ENCODE measurements around the gene TMEM140.

Gene TMEM140

GRCh38 chr7:135177028-135177696, 29.3 kb downstream of the TMEM140 start:
- DNase-seq = no peak

- no peak for DNase-seq
Measured at GRCh38 chr7:135178364-135178763, 30.5 kb downstream of the TMEM140 start.

GRCh38 chr7:135179321-135179925, 31.6 kb downstream of the TMEM140 start:
- no peak for DNase-seq

- no peak for DNase-seq
Measured at GRCh38 chr7:135180122-135180521, 32.2 kb downstream of the TMEM140 start.

GRCh38 chr7:135181261-135181928, 33.5 kb downstream of the TMEM140 start:
- DNase-seq = no peak

GRCh38 chr7:135181929-135182678, 34.2 kb downstream of the TMEM140 start:
- DNase-seq = no peak

- DNase-seq = no peak
Measured at GRCh38 chr7:135183478-135183877, 35.6 kb downstream of the TMEM140 start.

GRCh38 chr7:135184254-135184841, 36.5 kb downstream of the TMEM140 start:
- DNase-seq = no peak

GRCh38 chr7:135185471-135186260, 37.8 kb downstream of the TMEM140 start:
- DNase-seq = no peak

- DNase-seq = no peak
Measured at GRCh38 chr7:135186261-135186540, 38.3 kb downstream of the TMEM140 start.

- no peak for DNase-seq
Measured at GRCh38 chr7:135186841-135187253, 39.0 kb downstream of the TMEM140 start.

GRCh38 chr7:135188298-135188984, 40.6 kb downstream of the TMEM140 start:
- no peak for DNase-seq

GRCh38 chr7:135189221-135189662, 41.4 kb downstream of the TMEM140 start:
- no peak for DNase-seq

GRCh38 chr7:135189961-135190360, 42.1 kb downstream of the TMEM140 start:
- DNase-seq = no peak

GRCh38 chr7:135190703-135191102, 42.8 kb downstream of the TMEM140 start:
- DNase-seq = no peak

GRCh38 chr7:135192914-135193536, 45.2 kb downstream of the TMEM140 start:
- no peak for DNase-seq

GRCh38 chr7:135193615-135194081, 45.8 kb downstream of the TMEM140 start:
- DNase-seq = no peak

GRCh38 chr7:135194494-135195095, 46.7 kb downstream of the TMEM140 start:
- DNase-seq = no peak

- DNase-seq = no peak
Measured at GRCh38 chr7:135195156-135195555, 47.3 kb downstream of the TMEM140 start.

- DNase-seq = no peak
Measured at GRCh38 chr7:135195968-135196629, 48.2 kb downstream of the TMEM140 start.
